Lower leg skin (tissue), 3 donors: Measurements from ENCODE around the gene AGBL1.

Source experiments
- CTCF ChIP-seq, 3 donors: fragments of 450-650 bp; IDR thresholded peaks; one replicate each; pipeline ENCODE4 v1.5.1; 2016; ENCODE audit warnings: antibody characterized with exemption in 3 of 3, mild to moderate bottlenecking in 3 of 3, moderate library complexity in 2 of 3
- POLR2A ChIP-seq, 2 donors: fragments of 450-650 bp; IDR thresholded peaks; one replicate each; pipeline ENCODE4 v1.6.1; 2016 to 2017; ENCODE audit warnings: antibody characterized with exemption in 2 of 2, mild to moderate bottlenecking in 1 of 2, moderate library complexity in 1 of 2

GRCh38 chr15:86829245-86829644 lies 749.6 kb downstream of the AGBL1 start:
- TF ChIP-seq CTCF (IDR thresholded peaks at IDR 0.05) (no peak), POLR2A (IDR thresholded peaks at IDR 0.05) (no peak)
